Astrocyte of the cerebellum (primary cell): ENCODE data around the gene PLEKHF1.
A peak's percentile ranks its signal among the peaks of the same experiment; 100 is the strongest.

Source experiments
- DNase-seq: peaks from one replicate; pipeline ENCODE4 v3.0.0-alpha.2; 2011; ENCODE audit warnings: low read depth
- H3K4me3 ChIP-seq: 2 replicates; pipeline ENCODE4 v1.5.1; 2011; ENCODE audit warnings: mild to moderate bottlenecking, low read depth, low read length, moderate library complexity
- in situ Hi-C: cut with HindIII; loops from 2 replicates; pipeline ENCODE4 v1.10.0; 2017; ENCODE audit warnings: low sequenced_read_pairs
- TF ChIP-seq, protein P1 (sequence below): IDR thresholded peaks from 2 replicates; pipeline ENCODE4 v1.5.1; 2012; ENCODE audit warnings: low read length, low read depth, moderate library complexity, mild to moderate bottlenecking; ENCODE audit errors: missing control alignments

Gene PLEKHF1

DNA sequence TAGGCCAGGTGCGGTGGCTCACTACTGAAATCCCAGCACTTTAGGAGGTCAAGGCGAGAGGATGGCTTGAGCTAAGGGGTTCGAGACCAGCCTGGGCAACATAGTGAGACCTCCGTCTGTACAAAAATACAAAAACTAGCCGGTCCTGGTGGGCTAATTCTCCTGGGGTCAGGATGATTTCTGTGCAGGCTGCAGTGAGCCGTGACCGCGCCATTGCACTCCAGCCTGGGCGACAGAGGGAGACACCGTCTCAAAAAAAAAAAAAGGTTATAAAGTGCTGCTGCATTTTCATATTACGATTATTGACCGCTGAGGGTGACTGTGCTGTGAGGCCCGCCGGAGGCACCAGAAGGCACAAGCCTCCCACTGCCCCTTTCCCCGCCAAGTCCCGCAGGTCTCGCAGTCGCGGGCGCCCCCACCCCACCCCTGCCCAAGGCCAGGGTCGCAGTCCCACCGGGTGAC is 477 bp upstream of the PLEKHF1 start:
- DNase-seq: no peak
- TF ChIP-seq, protein P1, sequence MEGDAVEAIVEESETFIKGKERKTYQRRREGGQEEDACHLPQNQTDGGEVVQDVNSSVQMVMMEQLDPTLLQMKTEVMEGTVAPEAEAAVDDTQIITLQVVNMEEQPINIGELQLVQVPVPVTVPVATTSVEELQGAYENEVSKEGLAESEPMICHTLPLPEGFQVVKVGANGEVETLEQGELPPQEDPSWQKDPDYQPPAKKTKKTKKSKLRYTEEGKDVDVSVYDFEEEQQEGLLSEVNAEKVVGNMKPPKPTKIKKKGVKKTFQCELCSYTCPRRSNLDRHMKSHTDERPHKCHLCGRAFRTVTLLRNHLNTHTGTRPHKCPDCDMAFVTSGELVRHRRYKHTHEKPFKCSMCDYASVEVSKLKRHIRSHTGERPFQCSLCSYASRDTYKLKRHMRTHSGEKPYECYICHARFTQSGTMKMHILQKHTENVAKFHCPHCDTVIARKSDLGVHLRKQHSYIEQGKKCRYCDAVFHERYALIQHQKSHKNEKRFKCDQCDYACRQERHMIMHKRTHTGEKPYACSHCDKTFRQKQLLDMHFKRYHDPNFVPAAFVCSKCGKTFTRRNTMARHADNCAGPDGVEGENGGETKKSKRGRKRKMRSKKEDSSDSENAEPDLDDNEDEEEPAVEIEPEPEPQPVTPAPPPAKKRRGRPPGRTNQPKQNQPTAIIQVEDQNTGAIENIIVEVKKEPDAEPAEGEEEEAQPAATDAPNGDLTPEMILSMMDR: no peak
- H3K4me3 ChIP-seq: peak overlapping the region; percentile 90
- in situ Hi-C loops: no loop called here

DNA sequence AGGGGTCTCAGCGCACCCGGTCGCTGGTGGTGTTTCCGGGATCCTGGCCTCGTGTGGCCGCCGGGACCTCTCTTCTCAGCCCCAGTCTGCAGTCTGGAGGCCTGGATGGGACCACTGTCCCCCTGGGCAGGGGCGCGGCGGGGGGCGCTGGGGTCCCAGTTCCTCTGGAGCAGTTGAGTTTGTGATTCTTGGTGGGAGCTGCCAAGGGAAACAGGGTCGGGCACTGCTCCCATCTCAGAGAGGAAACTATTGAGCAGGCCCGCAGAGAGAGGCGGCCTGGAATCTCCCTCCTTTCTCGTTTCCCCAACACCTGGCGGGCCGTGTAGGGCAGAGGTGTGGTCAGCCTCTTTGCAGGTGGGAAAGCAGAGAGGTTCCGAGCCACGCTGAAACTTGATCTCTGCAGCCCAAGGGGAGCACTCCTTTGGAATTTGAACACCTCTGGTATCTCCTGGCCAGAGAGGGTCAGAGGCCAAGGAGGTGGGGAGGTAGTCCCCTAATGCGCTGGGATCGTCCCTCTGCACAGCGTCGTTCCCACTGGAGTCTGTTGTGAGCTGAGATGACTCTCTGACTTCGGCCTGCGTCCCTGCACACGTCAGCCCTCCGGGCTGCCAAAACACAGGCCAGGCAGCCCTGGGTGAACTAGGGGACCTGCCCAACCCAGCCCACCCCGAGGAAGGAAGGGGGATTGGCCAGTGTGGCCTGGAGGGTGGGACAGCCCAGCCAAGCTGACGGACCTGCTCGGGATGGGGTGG is 741 bp downstream of the PLEKHF1 start:
- in situ Hi-C loops: no loop called here
- TF ChIP-seq, protein P1: no peak
- DNase-seq: no peak
- H3K4me3 ChIP-seq: peak overlapping the region; percentile 90

DNA sequence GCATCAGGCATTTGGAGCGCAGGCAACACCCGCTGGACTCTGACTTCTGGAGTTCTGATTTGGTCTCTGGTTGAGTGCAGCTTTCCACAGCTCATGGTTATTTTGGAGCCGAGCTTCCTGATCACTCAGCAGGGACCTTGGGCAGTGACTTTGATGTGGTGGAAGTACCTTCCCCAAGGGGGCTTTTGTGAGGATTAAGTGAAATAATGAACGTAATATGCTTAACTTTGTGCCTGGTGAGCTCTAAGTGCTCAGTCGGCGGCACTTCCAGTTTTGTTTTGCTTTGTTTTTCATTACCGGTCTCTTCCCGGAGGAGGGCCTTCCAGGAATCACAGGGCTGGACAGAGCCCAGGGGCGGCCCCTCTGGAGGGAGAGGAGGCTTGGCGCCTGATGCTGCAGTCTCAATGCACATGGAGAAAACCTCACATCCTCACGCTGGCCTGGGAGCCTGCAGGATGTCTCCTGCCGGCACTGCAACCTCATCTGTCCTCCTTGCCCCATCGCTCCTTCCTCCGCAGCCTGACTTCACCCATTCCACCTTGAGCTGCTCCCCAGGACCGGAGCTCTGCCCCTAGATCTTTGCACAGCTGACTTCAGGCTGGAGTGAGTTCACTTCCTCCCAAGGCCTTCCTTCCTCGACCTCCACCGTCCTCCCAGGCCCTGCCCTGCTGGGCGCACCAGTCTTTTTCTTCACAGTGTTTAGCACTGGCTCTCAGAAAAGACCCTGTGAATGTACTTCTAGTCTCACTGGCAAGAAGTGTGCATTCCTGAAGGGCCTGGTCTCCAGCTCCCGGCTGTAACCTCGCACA is 1.5 kb downstream of the PLEKHF1 start:
- in situ Hi-C loops: no loop called here
- TF ChIP-seq, protein P1: no peak
- peak overlapping the region; percentile 90 for H3K4me3 ChIP-seq
- DNase-seq: peak; percentile 73

DNA sequence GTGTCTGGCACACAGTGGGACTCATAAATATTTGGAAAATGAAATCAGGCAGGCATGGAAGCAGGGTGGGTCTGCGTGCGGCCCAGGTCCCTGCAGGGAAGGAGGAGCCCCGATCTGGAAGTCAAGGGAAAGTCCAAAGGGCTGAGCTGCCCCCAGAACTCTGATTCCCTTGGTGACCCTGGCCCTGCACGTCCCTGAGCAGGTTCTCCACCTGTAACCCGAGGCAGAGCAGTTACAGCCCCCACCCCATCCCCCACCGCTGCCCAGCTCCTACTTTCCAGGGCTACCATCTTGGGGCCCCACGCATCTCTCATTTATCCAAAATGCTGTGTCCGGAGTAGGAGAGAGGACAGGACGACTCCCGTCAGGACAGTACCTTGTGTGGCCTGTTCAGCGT is 2.1 kb downstream of the PLEKHF1 start:
- TF ChIP-seq, protein P1: no peak
- in situ Hi-C loops: no loop called here
- peak overlapping the region; percentile 90 for H3K4me3 ChIP-seq
- no peak for DNase-seq

DNA sequence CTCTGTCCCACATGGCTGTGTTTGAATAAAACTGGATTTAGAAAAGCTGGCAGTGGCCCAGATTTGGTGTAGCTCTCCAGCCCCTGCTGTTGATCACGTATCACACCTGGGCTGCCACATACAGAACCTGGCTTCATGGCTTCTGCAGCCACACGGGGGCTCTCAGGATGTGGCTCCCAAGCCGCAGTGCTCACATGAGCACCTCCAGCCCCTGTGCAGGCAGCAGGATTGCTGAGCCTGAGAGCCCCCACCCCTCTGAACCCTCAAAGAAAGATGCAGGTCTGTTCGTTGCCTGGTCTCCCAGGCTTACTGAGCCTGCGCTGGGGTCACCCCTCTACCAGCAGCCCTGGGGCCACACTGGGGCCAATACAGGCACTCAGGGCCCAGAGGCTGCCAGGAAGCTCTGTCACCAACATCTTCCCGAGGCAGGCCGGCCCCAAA is 2.7 kb downstream of the PLEKHF1 start:
- in situ Hi-C loops: no loop called here
- TF ChIP-seq, protein P1: no peak
- no peak for DNase-seq
- H3K4me3 ChIP-seq: no peak overlapping the region

DNA sequence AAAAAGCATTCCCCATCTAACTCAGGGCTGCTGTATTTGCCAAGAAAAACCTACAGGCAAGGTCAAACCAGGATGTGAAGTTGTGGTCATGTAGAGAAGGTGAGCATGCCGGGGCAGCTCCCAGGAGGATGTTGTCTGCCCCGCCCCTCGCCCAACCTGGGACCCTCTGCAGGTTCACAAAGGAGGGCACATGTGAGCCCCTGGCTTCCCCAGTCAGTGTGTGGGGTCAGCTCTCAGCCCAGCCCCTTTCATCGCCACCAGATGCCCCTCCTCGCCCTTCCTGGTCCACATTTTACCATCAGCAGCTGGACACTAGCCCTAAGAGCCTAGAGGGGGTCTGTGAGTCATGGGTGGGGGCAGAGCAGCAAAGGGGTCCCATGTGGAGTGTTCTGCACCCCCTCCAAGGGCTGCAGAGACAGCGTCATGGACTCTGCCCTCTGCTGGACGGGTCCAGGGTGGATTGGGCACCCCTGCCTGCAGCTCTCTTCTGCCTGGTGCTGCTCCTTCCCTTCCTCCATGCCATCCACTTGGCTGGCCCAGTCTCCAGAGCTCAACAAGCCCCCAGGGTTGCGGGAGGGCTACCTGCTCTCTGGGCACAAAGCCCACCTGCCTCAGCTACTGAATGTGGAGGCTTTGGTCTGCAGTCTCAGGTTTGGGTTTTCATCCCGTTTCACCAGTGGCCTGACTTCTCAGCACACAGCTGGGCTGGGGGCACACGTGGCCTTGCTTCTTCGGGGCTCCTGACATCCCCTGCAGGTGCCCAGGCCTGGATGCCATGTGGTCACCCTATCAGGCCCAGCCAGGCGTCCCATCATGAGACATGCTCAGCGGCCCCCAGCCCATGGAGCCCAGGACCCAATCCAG is 3.7 kb downstream of the PLEKHF1 start:
- in situ Hi-C loops: no loop called here
- TF ChIP-seq, protein P1: peak; percentile 39
- no peak for DNase-seq
- H3K4me3 ChIP-seq: no peak overlapping the region
